T-cell (primary cell): ENCODE data around the gene CNNM2. TPM values are rescaled to one million over a fixed set of nuclear protein-coding genes. Genes with fewer than 3 reads are reported as not detected.

Source experiments
- ATAC-seq, 4 experiments: fragments of 200-7000 bp in 3 of 4; fragments of 150-1000 bp in 1 of 4; cut with Tn5 transposase; replicated peaks in 1 of 4; 1 replicate in 3 of 4; 2 replicates in 1 of 4; pipeline ENCODE4 v1.10.0; 2021; ENCODE audit warnings: moderate library complexity in 3 of 4, mild to moderate bottlenecking in 2 of 4, moderate number of reproducible peaks in 1 of 4
- CTCF ChIA-PET, 2 donors: fragments of 300-600 bp; sonication (Branson Sonifier 250); formaldehyde crosslinking; loops; one replicate each; lab custom pipeline; 2022; ENCODE audit warnings: antibody characterized with exemption in 2 of 2; lab: Charles Lee
- POLR2A ChIA-PET, 2 donors: fragments of 300-600 bp; sonication (Branson Sonifier 250); formaldehyde crosslinking; loops; one replicate each; lab custom pipeline; 2022; ENCODE audit warnings: antibody characterized with exemption in 2 of 2; lab: Charles Lee
- DNase-seq, 35 experiments: peaks; one replicate each; pipeline versions ENCODE4 v3.0.0 to v3.0.0-alpha.2; 2013 to 2023
- H3K27ac ChIP-seq: one replicate; pipeline ENCODE4 v1.5.1; 2013; ENCODE audit warnings: low read length
- H3K27me3 ChIP-seq, 2 experiments: replicated peaks in 1 of 2; 1 replicate in 1 of 2; 2 replicates in 1 of 2; pipeline versions ENCODE4 v1.6.1 to v1.7.0; 2013; ENCODE audit warnings: low read length in 1 of 2, mixed read lengths in 1 of 2; ENCODE audit not compliant: control insufficient read depth in 2 of 2, insufficient read depth in 2 of 2; ENCODE audit errors: extremely low read depth in 1 of 2
- H3K36me3 ChIP-seq, 2 donors: 1 replicate in 1 of 2; 2 replicates in 1 of 2; pipeline versions ENCODE4 v1.6.1 to v1.7.0; 2013; ENCODE audit warnings: low read length in 1 of 2; ENCODE audit not compliant: control insufficient read depth in 2 of 2, insufficient read depth in 1 of 2; ENCODE audit errors: extremely low read depth in 1 of 2
- H3K4me1 ChIP-seq, 2 experiments: 1 replicate in 1 of 2; 2 replicates in 1 of 2; pipeline versions ENCODE4 v1.6.1 to v1.7.0; 2013; ENCODE audit warnings: low read length in 2 of 2, mixed read lengths in 1 of 2; ENCODE audit not compliant: insufficient read depth in 2 of 2, control insufficient read depth in 1 of 2; ENCODE audit errors: extremely low read depth in 1 of 2
- H3K4me3 ChIP-seq, 2 donors: 1 replicate in 1 of 2; 2 replicates in 1 of 2; pipeline versions ENCODE4 v1.5.1 to v1.7.0; 2013; ENCODE audit warnings: mild to moderate bottlenecking in 2 of 2, low read length in 1 of 2, moderate library complexity in 1 of 2; ENCODE audit not compliant: control insufficient read depth in 1 of 2; ENCODE audit errors: extremely low read depth in 1 of 2
- H3K9me3 ChIP-seq: 2 replicates; pipeline ENCODE4 v1.7.0; 2013
- H3K27ac Mint-ChIP-seq, 2 donors: one replicate each; pipeline ENCODE4 v1.8.0; 2020 to 2021; ENCODE audit warnings: mild to moderate bottlenecking in 2 of 2, mixed read lengths in 2 of 2
- H3K27me3 Mint-ChIP-seq, 2 donors: one replicate each; pipeline ENCODE4 v1.8.0; 2021 to 2022; ENCODE audit warnings: mixed read lengths in 2 of 2
- H3K36me3 Mint-ChIP-seq: one replicate; pipeline ENCODE4 v1.8.0; 2021; ENCODE audit warnings: mixed read lengths
- H3K4me1 Mint-ChIP-seq, 3 donors: one replicate each; pipeline ENCODE4 v1.8.0; 2020 to 2022; ENCODE audit warnings: mixed read lengths in 3 of 3, mild to moderate bottlenecking in 1 of 3
- H3K4me3 Mint-ChIP-seq, 3 donors: one replicate each; pipeline ENCODE4 v1.8.0; 2020 to 2022; ENCODE audit warnings: mild to moderate bottlenecking in 3 of 3, mixed read lengths in 3 of 3, moderate library complexity in 3 of 3
- H3K9me3 Mint-ChIP-seq, 3 donors: one replicate each; pipeline ENCODE4 v1.8.0; 2020 to 2022; ENCODE audit warnings: mixed read lengths in 3 of 3
- WGBS: methylation state at CpG from one replicate; pipeline ENCODE4 v1.1.5; 2013; ENCODE audit warnings: missing lambda C conversion rate; ENCODE audit not compliant: insufficient coverage; 5-methylcytosine and 5-hydroxymethylcytosine counted together
- total RNA-seq, 35 experiments: library from RNA in 6 of 35; stranded (reverse) in 6 of 35; fragments of 120-200 nt in 1 of 35; gene quantifications; one replicate each; pipeline versions ENCODE4 v1.2.1 to v1.2.4 and lab custom pipeline; 2013 to 2026

CNNM2 gene
- total RNA-seq, 5 donors from 2014 or later (not counting 1 experiment from before 2014, with no cell fraction given) = 11.6 to 15.4 (median 14.2) TPM

- DNase-seq = no peak
- Histone ChIP-seq H3K4me3 (no peak overlapping the region), H3K27me3 (no peaks in the 10 kb centered on the region), H3K9me3 (no peaks in the 10 kb centered on the region), H3K27ac (no peak overlapping the region), H3K4me1 (no peaks in the 10 kb centered on the region), H3K36me3 (no peaks in the 10 kb centered on the region)
- 100% methylated on average over 1 of the region's 1 CpG for WGBS
- POLR2A ChIA-PET = no interaction called here
- CTCF ChIA-PET = no interaction called here
- Mint-ChIP-seq H3K36me3 (peaks cover 15% of the 10 kb centered on the region), H3K27ac (no peak overlapping the region), H3K4me3 (no peak overlapping the region), H3K9me3 (no peaks in the 10 kb centered on the region), H3K27me3 (no peaks in the 10 kb centered on the region), H3K4me1 (peaks cover 0 to 4% (median 2%) of the 10 kb centered on the region in 3 donors)
- ATAC-seq = no peak
These were observed 66.0 kb downstream of the CNNM2 start for GRCh38 chr10:102984086-102984485.

GRCh38 chr10:102985811-102986210 is 67.7 kb downstream of the CNNM2 start:
- no CpG with 5 or more reads among the region's 1 CpG for WGBS
- CTCF ChIA-PET = interaction anchor here in 1 of 2 donors (0.9 kb wide), 1 partner anchor 8 kb away, joined by 3 read pairs; no protein-coding TSS in a partner anchor
- H3K27me3 Mint-ChIP-seq = no peaks in the 10 kb centered on the region

DNA sequence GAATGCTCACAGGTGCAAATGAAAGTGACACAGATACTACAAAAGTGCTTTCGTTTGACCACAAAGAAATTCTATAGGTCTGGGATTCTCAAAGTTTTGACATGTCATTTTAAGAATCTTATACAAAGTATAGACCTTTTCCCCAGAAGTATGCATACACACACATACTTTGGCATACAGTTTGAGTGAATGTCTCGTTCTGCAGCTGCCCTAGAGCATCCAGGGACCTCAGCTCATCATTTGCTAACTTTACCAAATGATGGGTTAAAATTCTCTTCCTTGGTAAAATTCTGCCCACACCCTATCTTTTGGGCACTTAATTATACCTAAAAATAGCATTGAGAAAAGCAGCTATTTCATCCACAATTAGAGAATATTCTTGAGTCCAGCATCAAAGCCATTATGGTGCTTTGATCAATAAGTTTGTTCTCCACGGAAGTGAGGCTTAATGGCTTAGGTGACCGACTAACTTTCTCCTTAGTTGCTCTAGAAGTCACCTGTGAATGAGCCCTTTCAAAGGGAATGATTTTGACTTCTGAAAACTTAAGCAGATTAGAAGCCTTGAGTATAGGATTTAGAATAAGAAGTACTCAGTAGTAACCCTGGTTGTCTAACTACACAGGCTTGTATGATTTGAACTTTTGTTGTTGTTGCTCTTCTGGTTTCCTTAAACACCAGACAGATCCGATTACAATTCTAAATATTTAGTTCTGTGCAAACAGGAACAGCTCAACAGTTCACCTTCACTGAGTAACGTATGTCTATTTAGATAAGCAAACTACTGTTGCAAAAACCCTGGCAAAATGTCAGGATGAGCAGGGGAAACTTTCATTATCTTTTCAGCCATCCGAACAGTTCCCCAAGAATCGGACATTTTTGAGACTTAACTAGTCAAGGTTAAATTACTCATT is 70.6 kb downstream of the CNNM2 start:
- no peak overlapping the region for H3K27ac ChIP-seq
- no peak overlapping the region for H3K27ac Mint-ChIP-seq
- no peaks in the 10 kb centered on the region for H3K27me3 Mint-ChIP-seq
- H3K36me3 Mint-ChIP-seq = no peaks in the 10 kb centered on the region
- ATAC-seq = no peak
- H3K4me1 ChIP-seq = peaks cover 0 to under 1% of the 10 kb centered on the region in 2 experiments
- CTCF ChIA-PET = no interaction called here
- H3K9me3 ChIP-seq = no peaks in the 10 kb centered on the region
- no peak overlapping the region for H3K4me3 ChIP-seq
- no peaks in the 10 kb centered on the region for H3K9me3 Mint-ChIP-seq
- POLR2A ChIA-PET = no interaction called here
- H3K27me3 ChIP-seq = no peaks in the 10 kb centered on the region
- DNase-seq = no peak
- 78% methylated on average over 2 of the region's 8 CpGs for WGBS
- H3K36me3 ChIP-seq = no peaks in the 10 kb centered on the region
- H3K4me1 Mint-ChIP-seq = peaks cover 0 to 6% (median 5%) of the 10 kb centered on the region in 3 donors
- no peak overlapping the region for H3K4me3 Mint-ChIP-seq

More at GRCh38 chr10:102985811-102986210, 67.7 kb downstream of the CNNM2 start:
- H3K36me3 ChIP-seq = no peaks in the 10 kb centered on the region
- Mint-ChIP-seq H3K9me3 (no peaks in the 10 kb centered on the region), H3K4me1 (peaks cover 0 to 4% (median 2%) of the 10 kb centered on the region in 3 donors), H3K36me3 (peaks cover 10% of the 10 kb centered on the region), H3K27ac (no peak overlapping the region), H3K4me3 (no peak overlapping the region)
- no peak overlapping the region for H3K27ac ChIP-seq
- no peaks in the 10 kb centered on the region for H3K4me1 ChIP-seq
- H3K27me3 ChIP-seq = no peaks in the 10 kb centered on the region
- no peak overlapping the region for H3K4me3 ChIP-seq
- no peaks in the 10 kb centered on the region for H3K9me3 ChIP-seq
- no peak for ATAC-seq
- no peak for DNase-seq
- POLR2A ChIA-PET = no interaction called here

DNA sequence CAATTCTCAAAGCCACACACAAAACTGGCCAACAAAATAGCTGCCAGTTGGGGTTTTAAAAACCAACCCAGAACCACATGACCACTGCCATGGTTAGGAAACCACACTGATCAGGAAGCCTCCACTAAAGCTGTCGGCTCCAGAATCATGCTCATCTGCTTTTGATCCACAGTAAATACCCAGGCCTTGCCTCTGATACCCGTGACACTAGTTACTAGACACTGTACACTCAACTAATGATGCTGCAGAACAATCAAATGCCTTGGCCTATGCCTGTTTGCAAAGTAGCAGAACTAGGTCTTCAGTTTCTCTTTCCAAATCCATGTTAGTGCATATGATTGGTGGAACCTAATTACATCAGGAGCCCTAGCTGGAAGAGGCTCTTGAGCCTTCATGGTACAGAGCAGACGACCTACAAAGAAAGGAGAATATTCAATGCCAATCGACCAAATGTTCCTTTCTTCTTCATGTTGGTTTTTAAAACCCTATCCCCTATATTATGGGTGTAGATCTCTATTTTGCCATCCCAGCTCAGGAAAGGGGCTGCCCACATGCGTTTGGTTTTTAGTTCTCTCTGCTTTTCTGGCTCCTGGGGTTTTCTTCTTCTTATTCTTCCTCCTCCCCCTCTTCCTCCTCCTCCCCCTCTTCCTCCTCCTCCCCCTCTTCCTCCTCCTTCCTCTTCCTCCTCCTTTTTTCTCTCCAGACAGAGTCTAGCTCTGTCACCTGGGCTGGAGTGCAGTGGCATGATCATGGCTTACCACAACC is 76.6 kb downstream of the CNNM2 start:
- 33% methylated on average over 2 of the region's 5 CpGs for WGBS
- Mint-ChIP-seq H3K9me3 (no peaks in the 10 kb centered on the region), H3K36me3 (no peaks in the 10 kb centered on the region), H3K4me3 (peak overlapping the region in 1 of 3 donors; percentile 48), H3K4me1 (peaks cover 0 to 17% (median 14%) of the 10 kb centered on the region in 3 donors), H3K27me3 (no peaks in the 10 kb centered on the region), H3K27ac (peak overlapping the region; percentile 82)
- POLR2A ChIA-PET = no interaction called here
- H3K27ac ChIP-seq = peak overlapping the region; percentile 18
- no peaks in the 10 kb centered on the region for H3K27me3 ChIP-seq
- H3K36me3 ChIP-seq = no peaks in the 10 kb centered on the region
- peaks cover 0 to 11% of the 10 kb centered on the region in 2 experiments for H3K4me1 ChIP-seq
- no peaks in the 10 kb centered on the region for H3K9me3 ChIP-seq
- CTCF ChIA-PET = interaction anchor here (0.6 to 0.7 kb wide), 2 partner anchors 10 to 13 kb away, joined by 3 to 5 read pairs; no protein-coding TSS in a partner anchor
- DNase-seq = peak in 3 of 35 experiments; percentile 1 to 8 (median 2)
- peak in 1 of 4 experiments; percentile 46 for ATAC-seq
- no peak overlapping the region for H3K4me3 ChIP-seq

DNA sequence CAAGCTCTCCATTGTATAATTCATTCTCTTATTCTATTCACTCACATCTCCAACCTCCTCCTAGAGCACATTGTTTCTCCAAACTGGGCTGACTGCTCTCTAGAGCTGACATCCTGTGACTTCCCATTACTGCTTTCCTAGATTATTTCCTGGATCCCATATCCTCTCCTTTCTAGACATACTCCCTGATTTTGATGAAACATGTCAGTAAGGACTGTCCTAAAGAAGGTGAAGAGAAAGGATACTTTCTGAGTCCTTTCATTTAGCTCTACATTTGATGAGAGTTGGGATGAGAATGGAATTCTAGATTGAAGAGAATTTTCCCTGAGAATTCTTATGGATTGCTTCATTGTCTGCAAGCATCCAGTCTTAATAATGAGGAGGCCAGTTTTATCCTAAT is 78.8 kb downstream of the CNNM2 start:
- POLR2A ChIA-PET = no interaction called here

DNA sequence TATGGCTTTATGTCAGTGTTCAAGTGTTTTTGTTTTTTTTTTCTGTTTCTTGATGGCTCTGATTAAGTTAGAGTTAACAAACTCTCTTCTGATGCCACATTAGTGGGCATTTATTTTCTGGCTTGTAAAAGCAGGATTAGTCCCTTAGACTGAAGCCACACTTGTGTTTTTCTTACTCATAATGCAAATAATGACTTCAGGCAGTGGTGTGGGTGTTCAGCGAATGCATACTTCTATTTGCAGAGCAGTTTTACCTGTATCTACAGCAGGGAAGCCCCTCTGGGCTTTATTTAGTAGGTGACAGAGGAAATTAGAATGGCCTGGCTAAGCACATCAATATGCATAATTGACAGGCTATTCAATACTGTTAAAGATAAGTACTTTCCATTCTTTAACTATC is 79.9 kb downstream of the CNNM2 start:
- H3K27me3 ChIP-seq = no peaks in the 10 kb centered on the region
- peaks cover 0 to 17% (median 14%) of the 10 kb centered on the region in 3 donors for H3K4me1 Mint-ChIP-seq
- CTCF ChIA-PET = no interaction called here
- POLR2A ChIA-PET = no interaction called here
- H3K4me1 ChIP-seq = peaks cover 0 to 11% of the 10 kb centered on the region in 2 experiments
- H3K27ac ChIP-seq = no peak overlapping the region
- H3K4me3 Mint-ChIP-seq = no peak overlapping the region
- WGBS = no CpG with 5 or more reads among the region's 1 CpG
- H3K9me3 ChIP-seq = no peaks in the 10 kb centered on the region
- peaks cover 0 to 2% of the 10 kb centered on the region in 2 donors for H3K36me3 ChIP-seq
- ATAC-seq (no peak), DNase-seq (no peak)
- H3K27me3 Mint-ChIP-seq = no peaks in the 10 kb centered on the region
- no peak overlapping the region for H3K4me3 ChIP-seq
- H3K9me3 Mint-ChIP-seq = no peaks in the 10 kb centered on the region
- H3K36me3 Mint-ChIP-seq = peaks cover 3% of the 10 kb centered on the region
- no peak overlapping the region for H3K27ac Mint-ChIP-seq

More for the DNA sequence above, 78.8 kb downstream of the CNNM2 start:
- Histone ChIP-seq H3K4me3 (no peak overlapping the region), H3K9me3 (no peaks in the 10 kb centered on the region), H3K27me3 (no peaks in the 10 kb centered on the region), H3K36me3 (no peaks in the 10 kb centered on the region), H3K4me1 (peaks cover 0 to 11% of the 10 kb centered on the region in 2 experiments), H3K27ac (no peak overlapping the region)
- CTCF ChIA-PET = interaction anchor here in 1 of 2 donors (0.6 kb wide), 1 partner anchor 220 kb away, joined by 3 read pairs; no protein-coding TSS in a partner anchor
- Mint-ChIP-seq H3K27ac (no peak overlapping the region), H3K27me3 (no peaks in the 10 kb centered on the region), H3K4me3 (no peak overlapping the region), H3K9me3 (no peaks in the 10 kb centered on the region), H3K36me3 (no peaks in the 10 kb centered on the region), H3K4me1 (peaks cover 0 to 17% (median 14%) of the 10 kb centered on the region in 3 donors)
- ATAC-seq (no peak), DNase-seq (no peak)
